Stimulated activated CD8-positive, alpha-beta memory T cell treated with anti-CD3 and anti-CD28 coated beads, Interleukin-4, amount 100 ng/mL, for 24 hours (primary cell): Measurements from ENCODE around the gene GGTLC2.
"Not testable (repeated sequence)": the region's sequence is repeated elsewhere in the genome, so short reads cannot be mapped to it uniquely, and the experiment has no call there.

Experiments
- DNase-seq: peaks from one replicate; pipeline ENCODE4 v3.0.0-alpha.2; 2020; ENCODE audit warnings: low read depth

The GGTLC2 gene

GRCh38 chr22:22644314-22644713 lies at the start of gene GGTLC2:
Gene GGTLC2 (plus strand): TSS chr22:22644614. CDS start chr22:22646346, 1,732 bp downstream.
- not testable (repeated sequence) for DNase-seq

- DNase-seq, result no peak
These were observed 49.2 kb upstream of the GGTLC2 start for GRCh38 chr22:22595001-22595835.

GRCh38 chr22:22598144-22598543 lies 46.3 kb upstream of the GGTLC2 start:
- DNase-seq, result no peak

- no peak for DNase-seq
These were observed 45.2 kb upstream of the GGTLC2 start for GRCh38 chr22:22599248-22599647.

- DNase-seq, result no peak
These were observed 43.7 kb upstream of the GGTLC2 start for GRCh38 chr22:22600531-22601261.

GRCh38 chr22:22603470-22603947 lies 40.9 kb upstream of the GGTLC2 start:
- DNase-seq, result no peak

- DNase-seq, result no peak
These were observed 39.9 kb upstream of the GGTLC2 start for GRCh38 chr22:22604326-22605073.

- no peak for DNase-seq
These were observed 39.4 kb upstream of the GGTLC2 start for GRCh38 chr22:22605074-22605404.

GRCh38 chr22:22608022-22608421 lies 36.4 kb upstream of the GGTLC2 start:
- DNase-seq, result not testable (repeated sequence)

- no peak for DNase-seq
These were observed 35.1 kb upstream of the GGTLC2 start for GRCh38 chr22:22609291-22609690.

- DNase-seq, result no peak
These were observed 31.9 kb upstream of the GGTLC2 start for GRCh38 chr22:22612516-22612915.

GRCh38 chr22:22614065-22614464 lies 30.3 kb upstream of the GGTLC2 start:
- no peak for DNase-seq

- no peak for DNase-seq
These were observed 27.8 kb upstream of the GGTLC2 start for GRCh38 chr22:22616636-22617035.

GRCh38 chr22:22618448-22618847 lies 26.0 kb upstream of the GGTLC2 start:
- DNase-seq, result no peak

GRCh38 chr22:22618923-22619322 lies 25.5 kb upstream of the GGTLC2 start:
- DNase-seq, result no peak

- DNase-seq, result no peak
These were observed 24.5 kb upstream of the GGTLC2 start for GRCh38 chr22:22619765-22620414.

GRCh38 chr22:22628546-22629495 lies 15.6 kb upstream of the GGTLC2 start:
- DNase-seq, result not testable (repeated sequence)

- not testable (repeated sequence) for DNase-seq
These were observed 13.2 kb upstream of the GGTLC2 start for GRCh38 chr22:22631223-22631652.

GRCh38 chr22:22632226-22632625 lies 12.2 kb upstream of the GGTLC2 start:
- not testable (repeated sequence) for DNase-seq

- DNase-seq, result not testable (repeated sequence)
These were observed 10.9 kb upstream of the GGTLC2 start for GRCh38 chr22:22633533-22633932.

- not testable (repeated sequence) for DNase-seq
These were observed 8.2 kb upstream of the GGTLC2 start for GRCh38 chr22:22636260-22636659.
